GM21447 (cell line): ENCODE data around the gene ETNK1.
A peak's percentile ranks its signal among the peaks of the same experiment; 100 is the strongest.

ENCODE experiments used
- ATAC-seq: cut with Tn5 transposase; IDR thresholded peaks from one replicate; pipeline ENCODE4 v1.9.1; 2021; ENCODE audit not compliant: unreplicated experiment

The ETNK1 gene

DNA sequence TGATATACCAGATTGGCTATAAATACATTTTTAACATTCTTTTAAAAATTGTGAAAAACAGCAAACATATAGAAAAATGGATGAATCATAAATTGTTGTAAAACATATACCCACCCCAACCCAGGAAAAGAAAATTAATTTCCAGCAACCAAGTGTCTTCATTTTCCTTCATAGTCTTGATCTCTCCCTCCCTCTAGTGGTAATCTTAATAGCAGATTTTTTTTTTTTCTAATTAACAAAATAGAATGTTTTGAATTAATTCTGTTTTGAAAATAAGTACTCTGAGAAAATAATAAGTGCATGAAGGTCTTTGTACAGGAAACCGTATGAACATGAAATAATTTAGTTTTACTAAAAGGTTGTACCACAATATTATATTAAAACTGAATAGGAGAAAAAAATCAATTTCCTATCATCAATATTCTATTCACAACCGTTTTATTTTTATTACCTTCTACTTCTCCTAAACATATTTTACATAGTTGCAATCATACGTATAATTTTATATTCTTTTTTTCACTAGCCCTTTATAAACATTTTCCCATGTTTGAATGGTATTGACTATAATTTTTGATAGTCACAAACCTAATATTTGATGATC lies 7.0 kb downstream of the ETNK1 start:
- ATAC-seq = no peak

DNA sequence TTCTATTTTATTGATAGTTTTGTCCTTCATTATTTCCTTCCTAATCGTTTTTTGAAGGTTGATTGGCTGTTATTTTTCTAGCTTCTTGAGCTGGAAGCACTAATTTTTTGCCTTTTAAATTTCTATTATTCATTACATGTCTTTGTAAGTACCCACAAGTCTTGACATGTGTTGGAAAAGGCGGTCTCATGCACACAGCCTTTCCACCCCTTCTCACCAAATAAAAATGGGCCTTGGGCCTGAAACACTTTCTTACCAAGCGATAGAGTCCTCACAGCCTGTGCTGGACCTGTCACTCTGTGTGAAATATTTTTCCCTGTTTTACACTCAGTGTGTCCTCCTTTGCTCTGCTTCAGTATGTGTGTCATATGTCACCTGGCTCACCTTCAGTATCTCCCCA lies 9.9 kb downstream of the ETNK1 start:
- no peak for ATAC-seq

DNA sequence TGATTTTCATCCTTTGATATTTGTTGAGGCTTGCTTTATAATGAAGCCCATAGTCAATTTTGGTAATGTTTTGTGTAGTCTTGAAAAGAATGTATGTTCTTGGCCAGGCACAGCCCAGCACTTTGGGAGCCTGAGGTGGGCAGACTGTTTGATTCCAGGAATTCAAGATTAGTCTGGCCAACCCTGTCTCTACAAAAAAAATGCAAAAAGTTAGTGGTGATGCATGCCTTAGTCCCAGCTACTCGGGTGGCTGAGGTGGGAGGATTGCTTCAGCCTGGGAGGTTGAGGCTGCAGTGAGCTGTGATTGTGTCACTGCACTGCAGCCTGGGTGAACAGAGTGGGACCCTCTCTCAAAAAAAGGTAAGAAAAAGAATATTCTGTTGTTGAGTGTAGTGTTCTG lies 10.8 kb downstream of the ETNK1 start:
- ATAC-seq = no peak

DNA sequence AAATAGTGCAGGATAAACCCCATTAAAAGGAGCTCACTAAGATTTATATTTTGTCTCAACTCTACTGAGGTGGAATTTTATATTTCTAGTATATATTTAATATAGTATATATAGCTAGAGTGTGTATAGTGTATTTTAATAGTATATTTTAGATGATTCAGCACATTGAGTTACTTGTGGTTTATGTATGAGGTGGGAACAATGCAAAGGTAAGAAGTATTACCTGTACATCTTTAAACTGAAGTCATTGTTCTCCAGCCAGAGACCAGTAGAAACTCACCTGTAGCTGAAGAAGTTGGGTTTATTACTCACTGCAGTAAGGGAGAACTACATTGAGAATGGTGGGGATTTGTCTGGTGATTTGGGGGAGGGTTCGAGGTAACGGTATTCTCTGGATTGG lies 15.9 kb downstream of the ETNK1 start:
- no peak for ATAC-seq

DNA sequence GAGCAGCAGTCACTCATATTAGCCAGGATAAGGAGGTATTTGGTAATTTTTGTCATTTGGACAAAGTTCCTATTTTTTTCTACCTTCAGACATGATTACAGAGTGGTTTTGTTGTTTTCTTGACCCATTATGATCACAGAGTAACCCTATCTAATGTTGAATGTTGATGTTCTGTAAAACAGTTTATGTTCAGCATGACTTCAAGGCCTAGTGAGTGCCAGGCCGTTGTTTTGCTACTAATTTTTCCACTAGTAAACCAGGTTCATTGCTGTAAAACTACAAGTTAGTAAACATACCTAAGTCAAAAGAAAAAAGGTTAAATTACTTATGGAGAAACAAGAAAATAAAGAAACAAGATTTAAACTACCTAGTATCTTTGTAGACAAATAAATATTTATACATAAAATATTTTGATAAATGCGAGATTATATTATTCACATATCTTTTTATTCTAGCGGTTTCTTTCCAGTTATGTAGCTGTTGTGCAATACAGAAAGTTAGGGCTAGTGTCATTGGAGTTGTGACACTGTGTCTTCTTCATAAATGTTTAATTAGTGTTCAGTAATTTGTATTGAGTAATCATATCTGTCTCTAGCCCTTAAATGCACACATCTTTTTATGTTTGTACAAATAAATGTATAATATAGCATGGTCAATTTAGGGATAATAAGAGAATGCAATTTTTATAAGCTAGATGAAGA lies 16.5 kb downstream of the ETNK1 start:
- no peak for ATAC-seq

DNA sequence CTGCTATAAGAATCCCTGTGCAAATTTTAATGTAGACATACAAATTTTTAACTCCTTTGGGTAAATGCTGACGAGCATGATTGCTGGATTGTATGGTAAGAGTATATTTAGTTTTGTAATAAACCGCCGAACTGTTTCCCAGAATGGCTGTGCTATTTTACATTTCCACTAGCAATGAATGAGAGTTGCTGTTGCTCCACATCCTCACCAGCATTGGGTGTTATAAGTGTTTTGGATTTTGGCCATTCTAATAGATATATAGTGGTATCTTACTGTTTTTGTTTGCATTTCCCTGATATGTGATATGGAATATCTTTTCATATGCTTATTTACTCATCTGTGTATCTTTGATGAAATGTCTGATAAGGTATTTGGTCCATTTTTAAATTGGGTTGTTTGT lies 23.7 kb downstream of the ETNK1 start:
- ATAC-seq = no peak

DNA sequence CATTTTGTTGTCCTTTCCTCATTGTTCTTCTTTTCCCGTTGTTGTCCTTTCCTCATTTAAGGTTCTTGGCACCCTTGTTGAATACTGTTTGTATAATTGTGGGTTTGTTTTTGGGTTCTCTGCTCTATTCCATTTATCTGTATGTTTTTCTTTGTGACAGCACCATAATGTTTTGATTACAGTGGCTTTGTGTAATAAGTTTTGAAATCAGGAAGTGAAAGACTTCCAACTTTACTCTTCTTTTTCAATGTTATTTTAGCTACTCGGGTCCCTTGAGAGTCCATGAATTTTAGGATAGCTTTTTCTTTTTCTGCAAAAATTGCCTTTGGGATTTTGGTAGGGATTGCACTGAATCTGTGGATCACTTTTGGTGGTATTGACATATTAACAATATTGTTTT lies 28.1 kb downstream of the ETNK1 start:
- no peak for ATAC-seq

DNA sequence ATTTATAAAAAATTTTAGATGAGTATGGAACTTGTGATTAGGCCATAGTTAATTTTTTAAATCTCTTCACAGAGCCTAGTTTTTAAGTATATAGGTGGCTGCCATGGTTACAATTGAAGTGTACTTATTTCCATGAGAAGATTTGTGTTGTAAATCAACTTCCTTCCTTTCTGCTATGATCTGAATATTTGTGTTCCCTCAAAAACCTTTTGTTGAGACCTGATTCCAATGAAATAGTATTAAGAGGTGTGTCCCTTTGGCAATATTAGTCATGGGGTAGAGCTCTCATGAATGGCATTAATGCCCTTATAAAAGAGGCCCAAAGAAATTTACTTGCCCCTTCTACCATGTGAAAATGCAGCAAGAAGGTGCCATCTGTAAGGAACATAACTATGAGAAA lies 28.8 kb downstream of the ETNK1 start:
- ATAC-seq = no peak

DNA sequence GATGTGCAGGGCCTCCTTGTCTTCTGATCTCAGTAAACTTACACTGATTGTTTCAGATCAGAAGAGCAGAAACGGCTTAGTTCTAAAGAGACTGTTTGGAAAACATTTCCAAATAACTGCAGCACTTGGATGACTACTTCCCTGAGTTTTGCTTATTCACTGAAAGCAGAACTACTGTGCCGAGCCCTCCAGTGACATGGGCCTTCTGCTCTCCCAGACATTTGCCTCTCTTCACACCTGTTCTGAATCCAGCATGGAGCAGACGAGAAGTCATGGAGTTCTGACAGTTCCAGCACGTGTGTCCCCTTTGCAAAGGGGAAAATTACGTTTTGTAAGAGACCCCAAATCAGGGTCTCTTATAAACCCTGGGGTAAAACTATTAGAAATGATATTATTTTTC lies 31.4 kb downstream of the ETNK1 start:
- ATAC-seq = no peak

DNA sequence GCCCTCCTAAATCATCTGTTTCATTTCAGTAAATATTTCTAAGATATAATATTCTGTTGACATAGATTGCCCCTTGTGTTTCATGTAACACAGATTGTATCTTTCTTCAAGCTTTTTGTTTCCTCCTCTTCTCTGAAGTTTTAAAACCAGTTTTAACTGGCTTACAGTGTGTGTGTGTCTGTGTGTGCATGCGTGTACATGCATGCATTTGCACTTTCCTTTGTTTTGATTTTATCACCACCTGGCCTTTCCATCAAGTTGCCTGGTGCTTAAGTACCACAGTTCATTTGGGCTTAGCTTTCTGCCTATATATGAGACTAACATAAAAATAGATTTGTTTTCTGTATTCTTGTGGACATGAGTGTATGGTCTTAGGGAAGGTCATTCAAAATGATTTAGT lies 31.9 kb downstream of the ETNK1 start:
- ATAC-seq = no peak

DNA sequence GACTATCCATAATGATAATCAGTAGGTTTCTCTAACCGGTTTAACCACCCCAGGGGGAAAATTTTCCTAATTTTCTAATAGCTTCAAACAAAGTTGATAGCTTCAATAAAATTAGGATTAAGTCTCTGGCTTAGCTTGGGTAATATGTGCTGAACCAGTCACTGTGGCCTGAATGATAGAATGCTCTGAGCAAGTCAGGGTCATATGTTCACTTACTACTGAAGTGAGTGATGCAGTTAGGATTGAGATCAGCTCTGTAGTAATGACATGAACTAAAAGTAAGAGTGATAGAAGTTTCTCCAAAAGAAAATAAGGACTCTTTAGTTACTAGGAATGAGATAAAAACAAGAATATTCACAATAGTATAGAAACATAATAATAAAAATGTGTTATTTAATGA lies 32.6 kb downstream of the ETNK1 start:
- no peak for ATAC-seq

DNA sequence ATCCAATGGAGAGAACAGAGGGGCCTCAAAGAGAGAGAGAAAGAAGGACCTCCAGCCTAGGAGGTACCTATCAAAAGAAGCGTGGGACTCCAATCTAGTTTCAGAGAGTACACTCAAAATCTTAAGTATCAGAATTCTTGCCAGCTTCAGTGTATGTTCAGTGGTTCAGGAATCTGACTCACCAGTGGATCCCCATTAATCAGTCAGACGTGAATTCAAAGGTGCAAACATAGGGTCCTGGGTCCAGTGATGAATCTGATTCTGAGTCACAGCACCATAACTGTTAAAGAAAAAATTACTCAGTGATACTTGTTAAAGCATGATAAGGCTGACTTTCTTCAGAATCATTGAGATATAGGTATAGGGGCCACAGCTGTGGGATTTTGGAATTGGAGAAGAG lies 33.2 kb downstream of the ETNK1 start:
- ATAC-seq = no peak

DNA sequence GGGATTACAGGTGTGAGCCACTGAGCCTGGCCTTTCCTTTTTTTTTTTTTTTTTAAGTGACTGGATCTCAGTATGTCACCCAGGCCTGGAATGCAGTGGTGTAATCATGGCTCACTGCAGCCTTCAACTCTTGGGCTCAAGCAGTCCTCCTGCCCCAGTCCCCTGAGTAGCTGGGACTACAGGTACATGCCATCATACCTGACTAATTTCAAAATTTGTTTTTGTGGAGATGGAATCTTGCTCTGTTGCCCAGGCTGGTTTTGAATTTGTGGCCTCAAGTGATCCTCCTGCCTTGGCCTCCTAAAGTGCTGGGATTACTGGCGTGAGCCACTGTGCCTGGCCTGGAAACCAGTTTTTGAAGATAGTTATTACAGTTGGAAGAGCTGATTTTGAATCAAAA lies 37.4 kb downstream of the ETNK1 start:
- ATAC-seq = no peak

DNA sequence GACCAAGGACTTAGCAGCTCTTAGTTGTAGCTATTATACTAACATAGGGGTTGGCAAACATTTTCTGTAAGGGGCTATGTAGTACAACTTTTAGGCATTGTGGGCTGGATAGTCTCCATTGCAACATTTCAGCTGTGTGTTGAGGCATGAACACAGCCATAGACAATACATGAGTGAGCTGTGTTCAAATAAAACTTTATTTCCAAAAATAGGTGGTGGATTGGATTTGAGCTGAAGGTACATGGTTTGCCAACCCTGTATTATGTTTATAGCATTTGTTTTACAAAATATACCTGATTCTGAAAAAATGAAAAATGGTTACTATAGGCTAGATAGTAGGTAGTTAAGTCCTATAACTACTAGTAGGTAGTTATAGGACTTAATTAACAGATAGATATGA lies 40.5 kb downstream of the ETNK1 start:
- no peak for ATAC-seq

DNA sequence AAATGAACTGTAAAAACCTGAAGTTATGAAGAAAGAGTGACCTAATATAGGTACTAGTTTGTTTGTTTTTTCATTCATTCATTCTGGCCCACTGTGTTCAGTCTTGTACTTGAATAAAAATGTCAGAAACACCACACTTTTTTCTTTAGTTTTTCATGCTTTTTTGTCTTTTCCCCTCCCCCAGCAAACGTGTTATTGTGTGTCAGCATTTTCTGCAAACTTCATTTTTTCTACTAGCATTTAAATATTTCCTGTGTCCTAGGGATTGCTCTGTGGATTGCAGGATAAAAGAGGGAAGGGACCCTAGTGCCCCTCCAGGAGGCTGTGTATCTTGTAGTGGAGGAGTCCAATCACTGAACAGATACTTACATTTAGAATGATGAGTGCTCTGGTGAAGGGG lies 42.2 kb downstream of the ETNK1 start:
- no peak for ATAC-seq

DNA sequence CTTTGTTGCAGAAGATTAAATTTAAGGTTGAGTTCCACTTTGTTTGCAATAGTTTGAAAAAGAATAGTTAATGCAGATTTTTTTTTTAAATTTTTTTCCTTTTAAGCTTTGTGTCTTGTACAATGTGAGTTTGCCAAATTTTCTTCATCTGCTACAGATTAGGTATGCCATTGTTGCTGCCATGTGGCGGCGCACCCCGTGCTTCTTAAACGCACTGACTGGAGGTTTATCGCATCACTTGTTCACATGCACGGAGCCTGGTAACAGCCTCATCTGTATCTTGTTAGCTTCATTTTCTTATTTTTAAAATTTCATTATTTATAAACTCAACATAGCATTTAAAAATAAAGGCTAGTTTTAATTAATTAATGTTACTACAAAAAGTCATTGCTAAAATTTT lies 43.5 kb downstream of the ETNK1 start:
- no peak for ATAC-seq

DNA sequence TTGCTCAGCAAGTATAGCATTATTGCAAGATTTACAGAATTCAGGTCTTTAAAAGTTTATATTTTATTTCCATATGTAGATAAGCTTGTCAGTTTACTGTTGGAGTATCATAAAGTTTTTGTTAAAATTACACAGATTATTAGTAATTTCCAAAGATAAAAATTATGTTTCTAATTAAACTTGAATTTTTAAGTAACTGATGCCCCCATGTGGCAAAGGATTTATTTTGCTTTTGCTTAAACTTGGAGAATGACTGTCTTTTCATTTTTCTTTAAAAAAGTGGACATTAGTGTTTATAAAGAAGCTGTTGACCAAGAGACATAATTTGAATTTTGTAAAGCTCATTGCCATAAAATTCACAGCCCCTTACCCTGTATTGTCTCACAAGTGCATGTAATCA lies 45.8 kb downstream of the ETNK1 start:
- no peak for ATAC-seq

DNA sequence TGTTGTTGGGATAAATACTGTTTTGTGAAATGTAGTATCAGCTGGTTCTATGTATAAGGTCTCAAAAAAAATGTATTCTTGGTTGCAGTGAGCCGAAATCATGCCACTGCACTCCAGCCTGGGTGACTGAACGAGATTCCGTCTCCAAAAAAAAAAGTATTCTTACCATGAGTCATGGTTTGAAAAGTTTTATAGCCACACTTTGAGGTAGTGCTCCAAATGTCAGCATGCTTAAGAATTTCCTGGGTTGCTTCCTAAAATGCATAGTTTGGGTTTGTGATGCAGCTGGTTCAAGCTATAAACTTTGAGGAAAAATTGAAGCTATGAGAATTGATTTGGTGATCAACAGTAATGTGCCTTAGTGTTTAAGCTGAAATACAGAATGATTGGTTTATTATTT lies 48.0 kb downstream of the ETNK1 start:
- ATAC-seq = no peak

DNA sequence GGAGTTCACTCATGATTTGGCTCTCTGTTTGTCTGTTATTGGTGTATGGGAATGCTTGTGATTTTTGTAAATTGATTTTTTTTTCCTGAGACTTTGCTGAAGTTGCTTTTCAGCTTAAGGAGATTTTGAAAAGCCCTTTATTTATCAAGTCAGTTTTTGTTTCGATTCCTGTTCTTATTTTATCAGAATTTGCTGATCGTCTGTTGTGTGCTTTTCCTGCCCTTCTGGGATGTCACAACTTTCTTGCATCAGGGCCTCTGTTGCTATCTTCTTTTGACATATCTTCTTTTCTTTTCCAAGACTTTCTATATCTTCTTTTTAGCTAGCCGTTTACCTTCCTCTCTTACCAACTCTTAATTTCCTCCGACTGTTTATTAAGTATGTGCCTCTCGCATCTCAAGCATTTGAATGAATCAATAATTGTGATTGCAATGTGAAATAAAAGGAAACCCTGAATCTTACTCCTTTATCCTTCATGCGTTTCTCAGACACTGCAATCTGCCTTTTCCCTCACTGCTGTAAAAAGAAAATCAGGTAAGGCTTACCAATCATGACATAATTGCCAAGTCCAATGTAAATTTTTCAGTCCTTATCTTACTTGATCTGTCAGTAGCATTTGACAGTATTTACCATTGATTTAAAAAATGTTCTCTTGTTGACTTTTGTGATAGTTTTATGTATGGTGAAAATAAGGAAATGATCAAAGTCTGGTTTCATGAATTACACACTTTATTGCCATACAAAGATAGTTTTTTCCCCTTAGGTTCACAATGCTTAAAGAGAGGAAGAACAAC lies 53.0 kb downstream of the ETNK1 start:
- ATAC-seq = no peak

DNA sequence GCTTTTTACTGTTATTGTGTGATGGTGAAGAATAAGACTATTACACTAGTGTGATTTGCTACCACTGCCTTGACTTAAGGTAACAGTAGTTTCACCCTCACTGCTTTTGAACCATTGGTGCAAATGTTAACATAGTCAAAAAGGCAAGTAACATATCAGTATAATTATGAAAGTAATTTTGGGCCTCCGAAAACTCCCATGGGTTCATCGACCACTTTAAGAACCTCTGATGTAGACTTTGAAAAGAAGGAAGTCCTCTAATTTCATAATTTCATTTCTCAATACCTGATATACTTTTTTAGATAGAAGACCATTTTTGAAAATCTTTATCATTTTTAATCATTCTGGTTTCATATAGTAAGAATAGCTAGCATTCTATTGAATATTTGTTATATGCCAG lies 57.7 kb downstream of the ETNK1 start:
- peak; percentile 33 for ATAC-seq

DNA sequence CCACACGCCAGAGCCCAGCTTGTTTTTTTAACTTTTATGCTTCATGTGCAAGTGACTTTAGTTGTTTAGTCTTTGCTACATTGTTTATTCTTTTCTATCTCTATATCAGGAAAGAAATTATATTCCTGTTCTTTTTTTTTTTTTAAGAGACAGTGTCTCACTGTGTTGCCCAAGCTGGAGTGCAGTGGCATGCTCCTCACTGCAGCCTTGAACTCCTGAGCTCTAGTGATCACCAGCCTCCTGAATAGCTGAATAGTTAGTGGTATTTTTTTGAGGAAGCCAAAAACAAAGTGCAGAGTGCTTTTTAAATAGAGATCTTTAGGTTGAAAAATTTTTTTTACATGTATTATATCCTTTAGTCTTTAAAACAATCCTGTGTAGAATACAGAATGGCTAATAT lies 58.2 kb downstream of the ETNK1 start:
- ATAC-seq = no peak
